SK-N-SH (cell line): ENCODE data around the gene NEURL1. TPM values are rescaled to one million over a fixed set of nuclear protein-coding genes. Genes with fewer than 3 reads are reported as not detected.

Experiments
- CTCF ChIA-PET: fragments of 300-600, 350-600 bp; formaldehyde crosslinking; extraction: SDS; loops from one replicate; lab custom pipeline; 2021; lab: Yijun Ruan, JAX
- POLR2A ChIA-PET: fragments of 350-600 bp; sonication (Branson Sonifier 250); formaldehyde crosslinking; extraction: SDS; loops from one replicate; lab custom pipeline; 2020; ENCODE audit warnings: antibody characterized with exemption, inconsistent platforms; lab: Yijun Ruan, JAX
- DNase-seq: peaks from one replicate; pipeline ENCODE4 v3.0.0; 2012
- H2AFZ ChIP-seq: fragments of 200-600 bp; sonication (generic); 2 replicates; pipeline ENCODE4 v1.8.1; 2016; ENCODE audit warnings: antibody characterized with exemption, mild to moderate bottlenecking, low read depth
- H3F3A ChIP-seq: fragments of 200-600 bp; sonication (generic); replicated peaks from 2 replicates; pipeline ENCODE3; 2016; ENCODE audit warnings: antibody characterized with exemption, mild to moderate bottlenecking; ENCODE audit not compliant: insufficient read depth
- H3K27ac ChIP-seq, 2 experiments: fragments of 200-500 bp in 1 of 2; fragments of 200-600 bp in 1 of 2; sonication (Bioruptor generic) in 1 of 2; sonication (generic), shearing (Covaris generic) in 1 of 2; 2 replicates each; pipeline versions ENCODE4 v1.5.1 to v1.6.1; 2014 to 2016; ENCODE audit warnings: low read depth in 2 of 2, inconsistent platforms in 1 of 2, low read length in 1 of 2, mild to moderate bottlenecking in 1 of 2, mixed read lengths in 1 of 2
- H3K27me3 ChIP-seq: fragments of 200-600 bp; sonication (generic), shearing (Covaris generic); 2 replicates; pipeline ENCODE4 v1.6.1; 2016; ENCODE audit warnings: mixed run types; ENCODE audit not compliant: insufficient read depth
- H3K36me3 ChIP-seq, 2 experiments: fragments of 200-500 bp in 1 of 2; fragments of 200-600 bp in 1 of 2; sonication (Bioruptor generic) in 1 of 2; sonication (generic) in 1 of 2; replicated peaks in 1 of 2; 2 replicates each; pipeline versions ENCODE3 to v1.5.1; 2014 to 2016; ENCODE audit warnings: low read length in 1 of 2, mild to moderate bottlenecking in 1 of 2; ENCODE audit not compliant: insufficient read depth in 2 of 2, control insufficient read depth in 1 of 2
- H3K4me1 ChIP-seq, 2 experiments: fragments of 200-500 bp in 1 of 2; fragments of 200-600 bp in 1 of 2; sonication (Bioruptor generic) in 1 of 2; sonication (generic), shearing (Covaris generic) in 1 of 2; 2 replicates each; pipeline versions ENCODE4 v1.5.1 to v1.6.1; 2014 to 2016; ENCODE audit warnings: low read depth in 1 of 2, low read length in 1 of 2, mixed run types in 1 of 2; ENCODE audit not compliant: insufficient read depth in 2 of 2, control insufficient read depth in 1 of 2
- H3K4me2 ChIP-seq: fragments of 200-600 bp; sonication (generic), shearing (Covaris generic); 2 replicates; pipeline ENCODE4 v1.6.1; 2017; ENCODE audit warnings: mixed run types
- H3K4me3 ChIP-seq, 2 experiments: fragments of 200-500 bp in 1 of 2; fragments of 200-600 bp in 1 of 2; sonication (Bioruptor generic) in 1 of 2; sonication (generic), shearing (Covaris generic) in 1 of 2; 2 replicates each; pipeline versions ENCODE4 v1.5.1 to v1.8.1; 2014 to 2016; ENCODE audit warnings: low read depth in 2 of 2, inconsistent platforms in 1 of 2, low read length in 1 of 2, mild to moderate bottlenecking in 1 of 2, mixed read lengths in 1 of 2, moderate library complexity in 1 of 2
- H3K79me2 ChIP-seq: fragments of 200-600 bp; sonication (generic); 2 replicates; pipeline ENCODE4 v1.8.1; 2017; ENCODE audit warnings: mild to moderate bottlenecking; ENCODE audit not compliant: insufficient read depth
- H3K9ac ChIP-seq: fragments of 200-600 bp; sonication (generic); 2 replicates; pipeline ENCODE4 v1.6.1; 2017; ENCODE audit warnings: mixed run types
- H3K9me2 ChIP-seq: fragments of 200-600 bp; sonication (generic); 2 replicates; pipeline ENCODE4 v1.6.1; 2017; ENCODE audit warnings: mixed run types
- H3K9me3 ChIP-seq: fragments of 200-600 bp; sonication (generic); 2 replicates; pipeline ENCODE4 v1.6.1; 2017; ENCODE audit warnings: mixed run types, mild to moderate bottlenecking, moderate library complexity
- H4K20me1 ChIP-seq: fragments of 200-600 bp; sonication (generic); 2 replicates; pipeline ENCODE4 v1.6.1; 2017; ENCODE audit warnings: mild to moderate bottlenecking, mixed run types; ENCODE audit not compliant: insufficient read depth
- FOSL2 ChIP-seq: IDR thresholded peaks from 2 replicates; pipeline ENCODE4 v1.4.0; 2012; ENCODE audit warnings: low read depth, mild to moderate bottlenecking, moderate library complexity, borderline replicate concordance
- GABPA ChIP-seq: IDR thresholded peaks from 2 replicates; pipeline ENCODE4 v1.4.0; 2012; ENCODE audit warnings: low read depth, mild to moderate bottlenecking
- JUND ChIP-seq: IDR thresholded peaks from 2 replicates; pipeline ENCODE4 v1.4.0; 2012
- MXI1 ChIP-seq: IDR thresholded peaks from 2 replicates; pipeline ENCODE4 v1.6.1; 2012; ENCODE audit warnings: mild to moderate bottlenecking, low read depth, low read length, improper control_type of control experiment
- POLR2AphosphoS5 ChIP-seq: IDR thresholded peaks from 2 replicates; pipeline ENCODE4 v1.6.1; 2012; ENCODE audit warnings: low read depth, low read length
- RAD21 ChIP-seq: IDR thresholded peaks from 2 replicates; pipeline ENCODE4 v1.6.1; 2012; ENCODE audit warnings: mild to moderate bottlenecking, low read length
- SIN3A ChIP-seq: IDR thresholded peaks from 2 replicates; pipeline ENCODE4 v1.6.1; 2012; ENCODE audit warnings: low read depth, mild to moderate bottlenecking, low read length, moderate library complexity, borderline replicate concordance
- WGBS: methylation state at CpG from one replicate; pipeline ENCODE4 v1.1.6; 2017; ENCODE audit warnings: low lambda C conversion rate; 5-methylcytosine and 5-hydroxymethylcytosine counted together
- polyA plus RNA-seq, 3 experiments: library from polyadenylated mRNA; depleted of rRNA; stranded (reverse); fragments of >200 nt; gene quantifications; 2 replicates each; pipeline ENCODE4 v1.2.3, GENCODE V29; 2012
- TF ChIP-seq, protein P1 (sequence below): IDR thresholded peaks from 2 replicates; pipeline ENCODE4 v1.4.0; 2012; ENCODE audit warnings: low read depth

Gene NEURL1
- polyA plus RNA-seq, 1 of the 3 experiments (the other 2 are of a cell fraction): 0.05 TPM

DNA sequence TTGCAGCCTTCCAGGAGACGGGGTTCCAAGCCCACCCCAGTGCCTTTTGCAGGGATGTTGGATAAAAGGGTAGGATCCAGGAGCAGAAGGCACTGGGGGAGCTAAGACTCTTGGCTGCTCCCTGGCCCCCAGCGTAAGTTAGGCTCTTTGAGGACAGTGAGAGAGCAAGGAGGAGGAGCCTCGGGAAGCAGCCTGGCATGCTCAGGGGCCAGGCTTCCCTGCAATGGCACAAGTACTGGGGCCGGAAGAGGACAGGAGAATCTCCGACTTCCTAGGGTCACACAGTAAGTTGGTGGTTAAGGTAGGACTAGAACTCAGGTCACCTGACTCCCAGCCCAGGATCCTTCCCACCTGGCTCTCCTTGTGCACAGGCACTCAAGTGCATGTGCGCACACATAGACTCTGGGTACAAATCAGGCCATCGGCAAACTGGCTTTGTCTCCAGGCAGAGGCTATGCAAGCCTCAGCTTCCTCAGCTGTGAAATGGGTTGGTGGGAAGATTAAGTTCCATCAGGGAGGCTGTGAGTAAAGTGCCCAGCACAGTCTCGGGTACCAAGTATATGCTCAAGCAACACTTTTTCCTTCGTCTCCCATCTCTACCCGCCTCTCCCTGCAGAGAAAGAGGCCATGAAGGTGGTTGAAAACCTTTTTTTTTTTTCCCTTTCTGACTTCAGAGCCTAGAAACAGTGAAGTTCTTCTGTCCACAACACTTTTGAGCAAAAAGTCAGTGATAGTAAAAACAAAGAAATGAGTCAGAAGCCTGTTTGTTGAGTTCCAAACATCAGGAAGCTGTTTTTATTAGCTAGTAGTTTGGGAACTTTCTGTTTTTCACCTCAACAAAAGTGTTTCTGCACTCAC is 79.1 kb downstream of the NEURL1 start:
- Histone ChIP-seq H3F3A (no peaks in the 10 kb centered on the region), H3K79me2 (no peaks in the 10 kb centered on the region), H3K9me3 (no peaks in the 10 kb centered on the region), H3K4me3 (no peak overlapping the region), H3K9me2 (no peaks in the 10 kb centered on the region), H3K36me3 (no peaks in the 10 kb centered on the region), H2AFZ (no peak overlapping the region), H3K4me2 (no peak overlapping the region), H3K27ac (no peak overlapping the region), H4K20me1 (no peaks in the 10 kb centered on the region), H3K9ac (no peak overlapping the region), H3K4me1 (peaks cover 0 to 17% of the 10 kb centered on the region in 2 experiments; a peak in 1 of 4 replicates), H3K27me3 (no peaks in the 10 kb centered on the region; the same call in 1 of the 2 replicates)
- WGBS: 77% methylated on average over 7 of the region's 10 CpGs
- CTCF ChIA-PET: interaction anchor here (1.0 to 1.9 kb wide), 4 partner anchors 10 to 114 kb away, joined by 3 to 5 read pairs (median 4); no protein-coding TSS in a partner anchor
- DNase-seq: no peak
- POLR2A ChIA-PET: no interaction called here
- TF ChIP-seq RAD21: no peak

- Histone ChIP-seq H4K20me1 (no peaks in the 10 kb centered on the region), H3K4me2 (no peak overlapping the region), H3K9me2 (no peaks in the 10 kb centered on the region), H3K36me3 (no peaks in the 10 kb centered on the region), H3K27me3 (no peaks in the 10 kb centered on the region; the same call in 1 of the 2 replicates), H3K27ac (no peak overlapping the region), H3K4me1 (peaks cover 0 to 13% of the 10 kb centered on the region in 2 experiments; a peak in 1 of 4 replicates), H3K9me3 (no peaks in the 10 kb centered on the region), H3K4me3 (no peak overlapping the region), H3K9ac (no peak overlapping the region), H2AFZ (no peak overlapping the region), H3K79me2 (no peaks in the 10 kb centered on the region), H3F3A (no peaks in the 10 kb centered on the region)
- 78% methylated on average over 6 of the region's 7 CpGs for WGBS
- ChIA-PET CTCF (interaction anchor here (1.0 to 1.3 kb wide), 2 partner anchors 9 to 113 kb away, joined by 3 to 4 read pairs; no protein-coding TSS in a partner anchor), POLR2A (no interaction called here)
- DNase-seq: no peak
- TF ChIP-seq POLR2AphosphoS5 (no peak), MXI1 (no peak), FOSL2 (no peak)
Measured at GRCh38 chr10:103573205-103573487, 79.6 kb downstream of the NEURL1 start.

DNA sequence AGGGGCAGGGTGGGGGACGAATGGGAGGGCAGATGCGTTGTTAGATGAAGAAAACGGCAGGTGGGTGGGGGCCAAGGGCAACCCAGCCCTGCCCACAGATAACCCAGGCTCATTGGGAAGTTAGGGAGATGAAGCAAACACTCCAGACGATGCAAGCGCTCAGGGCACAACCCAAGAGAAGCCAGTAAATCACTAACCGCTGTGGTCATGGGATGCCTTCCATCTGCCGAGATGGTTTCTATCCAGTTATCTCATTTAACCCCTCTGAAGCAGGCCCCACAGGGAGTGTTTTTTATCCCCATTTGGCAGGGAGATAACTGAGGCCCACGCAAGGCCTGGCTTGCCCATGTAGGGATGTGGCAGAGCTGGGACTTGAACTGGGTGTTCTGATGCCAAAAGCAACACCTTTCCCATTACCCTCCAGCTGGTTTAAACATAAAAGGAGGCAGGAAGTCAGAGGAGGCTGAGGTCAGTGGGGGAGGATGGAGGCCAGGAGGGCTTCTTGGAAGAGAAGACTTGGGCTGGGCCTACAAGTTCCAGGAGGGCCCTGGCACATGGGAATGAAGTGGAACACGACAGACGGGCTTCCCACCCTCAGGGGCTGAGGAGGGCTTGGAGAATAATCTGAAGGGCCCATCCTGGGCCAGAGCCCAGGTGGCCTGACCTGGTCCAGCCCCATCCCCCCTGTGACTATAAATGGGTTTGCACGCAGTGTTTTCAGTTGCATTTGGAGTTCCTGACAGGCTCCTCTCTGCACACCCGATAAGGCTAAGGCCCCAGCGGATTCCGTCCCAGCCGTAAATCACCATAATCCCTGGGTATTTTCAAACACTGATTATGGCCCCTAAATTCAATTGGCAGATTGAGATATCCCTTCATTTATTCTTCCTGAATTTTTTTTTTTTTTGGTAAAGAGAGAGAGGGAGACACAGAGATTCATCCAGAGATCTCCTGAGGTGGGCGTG is 80.9 kb downstream of the NEURL1 start:
- 82% methylated on average over 16 of the region's 16 CpGs for WGBS
- no peaks in the 10 kb centered on the region; the same call in 1 of the 2 replicates for H3K27me3 ChIP-seq
- ChIA-PET CTCF (interaction anchor here (1.4 to 3.1 kb wide), 2 partner anchors 10 to 19 kb away, joined by 3 to 23 read pairs; no protein-coding TSS in a partner anchor), POLR2A (no interaction called here)
- H3K9me3 ChIP-seq: no peaks in the 10 kb centered on the region
- H3K27ac ChIP-seq: no peak overlapping the region
- H3K9ac ChIP-seq: no peak overlapping the region
- H2AFZ ChIP-seq: no peak overlapping the region
- H3K79me2 ChIP-seq: no peaks in the 10 kb centered on the region
- no peaks in the 10 kb centered on the region for H3F3A ChIP-seq
- peaks cover 0 to 12% of the 10 kb centered on the region in 2 experiments; a peak in 1 of 4 replicates for H3K4me1 ChIP-seq
- H3K4me2 ChIP-seq: no peak overlapping the region
- H3K4me3 ChIP-seq: no peak overlapping the region
- H4K20me1 ChIP-seq: no peaks in the 10 kb centered on the region
- no peak for TF ChIP-seq GABPA
- no peak for TF ChIP-seq SIN3A
- no peak for TF ChIP-seq RAD21
- TF ChIP-seq, protein P1, sequence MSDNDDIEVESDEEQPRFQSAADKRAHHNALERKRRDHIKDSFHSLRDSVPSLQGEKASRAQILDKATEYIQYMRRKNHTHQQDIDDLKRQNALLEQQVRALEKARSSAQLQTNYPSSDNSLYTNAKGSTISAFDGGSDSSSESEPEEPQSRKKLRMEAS: no peak
- TF ChIP-seq JUND: no peak
- DNase-seq: no peak
- H3K36me3 ChIP-seq: no peaks in the 10 kb centered on the region
- no peaks in the 10 kb centered on the region for H3K9me2 ChIP-seq
